ENCODE results near the gene BLACAT1. TPM values are rescaled to one million over a fixed set of nuclear protein-coding genes. Genes with fewer than 3 reads are reported as not detected.

BLACAT1 gene
- total RNA-seq, 1 donor from 2014 or later = 2.0 TPM

DNA sequence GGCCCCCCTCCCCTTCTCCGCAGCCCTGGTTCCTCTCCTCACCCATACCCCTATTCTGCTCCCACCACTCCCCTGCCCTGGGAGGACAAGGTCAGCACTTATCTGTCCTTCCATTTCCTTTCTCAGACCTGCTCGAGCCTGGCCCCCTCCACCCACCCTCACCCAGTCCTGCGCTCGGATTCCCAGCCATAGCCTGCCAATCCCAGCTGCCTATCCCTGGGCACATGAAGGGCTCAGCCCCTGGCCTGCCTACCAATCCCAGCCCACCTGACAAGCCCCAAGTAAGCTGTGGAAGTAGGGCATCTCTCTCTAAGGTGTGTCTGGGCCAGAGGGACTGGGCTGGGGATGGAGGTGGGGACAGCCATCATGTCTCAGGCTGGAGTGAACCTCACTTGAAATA, 5.4 kb downstream of the BLACAT1 start:
- Histone ChIP-seq H3K27me3 (ENCODE audit: control insufficient read depth, insufficient read depth, low read length) (peaks cover 31% of the 10 kb centered on the region), H3K4me3 (ENCODE audit: low read depth, low read length) (no peak overlapping the region), H3K36me3 (ENCODE audit: control insufficient read depth, insufficient read depth, low read length) (no peaks in the 10 kb centered on the region)
- TF ChIP-seq, protein P1, sequence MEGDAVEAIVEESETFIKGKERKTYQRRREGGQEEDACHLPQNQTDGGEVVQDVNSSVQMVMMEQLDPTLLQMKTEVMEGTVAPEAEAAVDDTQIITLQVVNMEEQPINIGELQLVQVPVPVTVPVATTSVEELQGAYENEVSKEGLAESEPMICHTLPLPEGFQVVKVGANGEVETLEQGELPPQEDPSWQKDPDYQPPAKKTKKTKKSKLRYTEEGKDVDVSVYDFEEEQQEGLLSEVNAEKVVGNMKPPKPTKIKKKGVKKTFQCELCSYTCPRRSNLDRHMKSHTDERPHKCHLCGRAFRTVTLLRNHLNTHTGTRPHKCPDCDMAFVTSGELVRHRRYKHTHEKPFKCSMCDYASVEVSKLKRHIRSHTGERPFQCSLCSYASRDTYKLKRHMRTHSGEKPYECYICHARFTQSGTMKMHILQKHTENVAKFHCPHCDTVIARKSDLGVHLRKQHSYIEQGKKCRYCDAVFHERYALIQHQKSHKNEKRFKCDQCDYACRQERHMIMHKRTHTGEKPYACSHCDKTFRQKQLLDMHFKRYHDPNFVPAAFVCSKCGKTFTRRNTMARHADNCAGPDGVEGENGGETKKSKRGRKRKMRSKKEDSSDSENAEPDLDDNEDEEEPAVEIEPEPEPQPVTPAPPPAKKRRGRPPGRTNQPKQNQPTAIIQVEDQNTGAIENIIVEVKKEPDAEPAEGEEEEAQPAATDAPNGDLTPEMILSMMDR (IDR thresholded peaks at IDR 0.05; ENCODE audit: insufficient read depth, low read length, poor library complexity, severe bottlenecking) = no peak
- DNase-seq (ENCODE audit: low read depth) = no peak

- peak; percentile 90 for DNase-seq (ENCODE audit: low read depth)
Measured at GRCh38 chr1:205449750-205450443, 5.9 kb downstream of the BLACAT1 start.

DNA sequence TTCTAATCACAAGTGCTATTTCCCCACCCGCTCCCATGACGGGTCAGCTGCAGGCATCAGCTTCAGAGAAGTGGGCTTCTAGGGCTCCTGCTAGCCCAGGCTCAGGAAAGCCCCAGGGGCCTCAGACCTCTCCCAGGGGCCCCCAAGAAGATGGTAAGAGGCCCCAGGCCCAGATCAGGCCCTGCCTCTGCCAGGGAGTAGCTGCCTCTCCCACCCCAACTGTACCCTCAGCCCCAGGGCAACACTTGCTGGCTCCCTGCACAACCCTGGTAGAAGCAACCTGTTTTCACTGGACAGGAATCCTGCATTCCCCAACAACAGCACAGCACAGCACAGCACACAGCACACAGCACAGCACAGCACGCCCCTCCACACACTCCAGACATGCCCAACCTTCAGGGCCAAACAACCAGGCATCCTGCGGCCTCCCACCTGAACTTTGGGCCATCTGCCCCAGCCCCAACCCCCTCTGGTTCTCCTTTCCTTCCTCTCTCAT, 6.5 kb downstream of the BLACAT1 start:
- H3K36me3 ChIP-seq (ENCODE audit: control insufficient read depth, insufficient read depth, low read length) = no peaks in the 10 kb centered on the region
- H3K4me3 ChIP-seq (ENCODE audit: low read depth, low read length) = peak overlapping the region; percentile 58
- no peak for DNase-seq (ENCODE audit: low read depth)
- peaks cover 19% of the 10 kb centered on the region for H3K27me3 ChIP-seq (ENCODE audit: control insufficient read depth, insufficient read depth, low read length)
- TF ChIP-seq, protein P1 (IDR thresholded peaks at IDR 0.05; ENCODE audit: insufficient read depth, low read length, poor library complexity, severe bottlenecking) = no peak

More at GRCh38 chr1:205449750-205450443, 5.9 kb downstream of the BLACAT1 start:
- H3K27me3 ChIP-seq (ENCODE audit: control insufficient read depth, insufficient read depth, low read length) = peaks cover 25% of the 10 kb centered on the region
- TF ChIP-seq, protein P1 (IDR thresholded peaks at IDR 0.05; ENCODE audit: insufficient read depth, low read length, poor library complexity, severe bottlenecking) = no peak
- H3K36me3 ChIP-seq (ENCODE audit: control insufficient read depth, insufficient read depth, low read length) = no peaks in the 10 kb centered on the region
- H3K4me3 ChIP-seq (ENCODE audit: low read depth, low read length) = peak overlapping the region; percentile 58

DNA sequence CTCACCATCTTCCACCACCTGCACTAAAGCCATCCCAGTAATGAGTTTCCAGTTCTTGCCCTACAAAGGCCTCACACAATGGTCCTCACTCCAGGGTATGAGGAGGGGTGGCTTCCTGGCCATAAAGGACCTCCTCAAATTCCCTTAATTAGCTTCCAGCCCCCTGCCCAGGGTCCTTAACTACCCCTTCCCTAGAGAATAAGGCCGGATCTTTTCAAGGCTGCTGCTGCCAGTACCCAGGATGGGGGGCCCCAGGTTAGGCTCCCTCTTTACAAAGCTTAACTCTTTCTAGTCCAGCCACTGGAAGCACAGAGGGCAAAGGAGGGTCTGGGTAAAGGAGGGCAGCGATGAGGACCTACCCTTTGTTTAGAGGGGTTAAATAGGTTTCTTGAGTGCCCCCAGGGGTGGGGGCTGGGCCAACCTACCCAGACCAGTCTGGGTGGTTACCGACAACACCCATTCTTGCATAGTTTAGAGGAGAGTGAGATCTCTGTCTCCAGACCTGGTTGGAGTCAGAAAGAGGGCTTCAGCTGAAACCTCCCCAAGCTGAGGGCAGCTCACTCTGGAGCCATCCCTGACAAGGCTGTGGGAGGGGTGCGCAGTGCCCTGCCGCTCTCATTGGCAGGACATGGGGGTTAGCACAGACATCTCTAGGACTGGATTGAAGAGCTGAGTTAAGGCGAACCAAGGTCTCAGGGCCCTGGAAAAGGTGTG, 7.1 kb downstream of the BLACAT1 start:
- Histone ChIP-seq H3K4me3 (ENCODE audit: low read depth, low read length) (peak overlapping the region; percentile 58), H3K27me3 (ENCODE audit: control insufficient read depth, insufficient read depth, low read length) (peaks cover 15% of the 10 kb centered on the region), H3K36me3 (ENCODE audit: control insufficient read depth, insufficient read depth, low read length) (no peaks in the 10 kb centered on the region)
- DNase-seq (ENCODE audit: low read depth) = no peak
- TF ChIP-seq, protein P1 (IDR thresholded peaks at IDR 0.05; ENCODE audit: insufficient read depth, low read length, poor library complexity, severe bottlenecking) = no peak

- no peaks in the 10 kb centered on the region for H3K36me3 ChIP-seq (ENCODE audit: control insufficient read depth, insufficient read depth, low read length)
- peak overlapping the region; percentile 58 for H3K4me3 ChIP-seq (ENCODE audit: low read depth, low read length)
- TF ChIP-seq, protein P1 (IDR thresholded peaks at IDR 0.05; ENCODE audit: insufficient read depth, low read length, poor library complexity, severe bottlenecking) = no peak
- DNase-seq (ENCODE audit: low read depth) = no peak
- peaks cover 6% of the 10 kb centered on the region for H3K27me3 ChIP-seq (ENCODE audit: control insufficient read depth, insufficient read depth, low read length)
Measured at GRCh38 chr1:205447457-205448341, 8.1 kb downstream of the BLACAT1 start.
